HCT116 (cell line): ENCODE results near the gene LSAMP. TPM values are rescaled to one million over a fixed set of nuclear protein-coding genes. Genes with fewer than 3 reads are reported as not detected.

Experiments
- ATAC-seq: fragments of 200-7000 bp; cut with Tn5 transposase; 2 replicates; pipeline ENCODE4 v1.9.1; 2020; ENCODE audit warnings: mild to moderate bottlenecking, moderate library complexity
- BruUV-seq: library from RNA; stranded (reverse); fragments of 400-500 nt; replicated peaks from 2 replicates; lab custom pipeline; 2021; lab: Mats Ljungman, UMichigan
- CTCF ChIA-PET: fragments of 300-600 bp; sonication (Branson Sonifier 250); formaldehyde crosslinking; loops from one replicate; lab custom pipeline; 2021; ENCODE audit warnings: antibody characterized with exemption; lab: Charles Lee
- POLR2A ChIA-PET: fragments of 300-600, 350-600 bp; sonication (Branson Sonifier 250); formaldehyde crosslinking; loops from one replicate; lab custom pipeline; 2021; ENCODE audit warnings: antibody characterized with exemption; lab: Charles Lee
- RAD21 ChIA-PET, 2 experiments: fragments of 300-600 bp; sonication (Branson Sonifier 250); formaldehyde crosslinking; loops; one replicate each; lab custom pipeline; 2023; ENCODE audit warnings: low total read pairs in 2 of 2; ENCODE audit not compliant: uncharacterized antibody in 2 of 2, unreplicated experiment in 2 of 2, low non-redundant PET in 1 of 2; lab: Charles Lee
- DNase-seq: peaks from one replicate; pipeline ENCODE4 v3.0.0-alpha.2; 2010; ENCODE audit warnings: low read depth, low spot score
- H2AFZ ChIP-seq: fragments of 200-600 bp; shearing (Covaris generic), sonication (generic); 2 replicates; pipeline ENCODE4 v1.6.1; 2017; ENCODE audit warnings: low read depth, mixed run types, mixed read lengths, antibody characterized with exemption, low read length; ENCODE audit not compliant: poor library complexity, severe bottlenecking
- H3K27ac ChIP-seq: 2 replicates; pipeline ENCODE4 v1.5.1; 2012; ENCODE audit warnings: low read depth, low read length
- H3K27me3 ChIP-seq: fragments of 200-600 bp; sonication (generic); 2 replicates; pipeline ENCODE4 v1.6.1; 2016; ENCODE audit warnings: mixed run types, low read length, mixed read lengths; ENCODE audit not compliant: insufficient read depth
- H3K36me3 ChIP-seq, 2 experiments: fragments of 200-500 bp in 1 of 2; fragments of 200-600 bp in 1 of 2; sonication (Bioruptor generic) in 1 of 2; sonication (generic) in 1 of 2; 2 replicates each; pipeline versions ENCODE4 v1.5.1 to v1.6.1; 2014 to 2016; ENCODE audit warnings: low read length in 2 of 2, inconsistent platforms in 1 of 2, mixed read lengths in 1 of 2, mixed run types in 1 of 2; ENCODE audit not compliant: insufficient read depth in 2 of 2, control insufficient read depth in 1 of 2
- H3K4me1 ChIP-seq, 2 experiments: fragments of 200-600 bp in 1 of 2; sonication (generic) in 1 of 2; 2 replicates each; pipeline versions ENCODE4 v1.5.1 to v1.6.1; 2012 to 2017; ENCODE audit warnings: low read length in 2 of 2, inconsistent platforms in 1 of 2, mild to moderate bottlenecking in 1 of 2, mixed read lengths in 1 of 2, mixed run types in 1 of 2, moderate library complexity in 1 of 2; ENCODE audit not compliant: insufficient read depth in 2 of 2, control insufficient read depth in 1 of 2
- H3K4me2 ChIP-seq: fragments of 200-600 bp; sonication (generic); 2 replicates; pipeline ENCODE4 v1.6.1; 2017; ENCODE audit warnings: mixed run types, low read length, mixed read lengths
- H3K4me3 ChIP-seq, 2 experiments: fragments of 200-600 bp in 1 of 2; sonication (generic) in 1 of 2; replicated peaks in 1 of 2; 2 replicates each; pipeline ENCODE4 v1.5.1; 2011 to 2016; ENCODE audit warnings: low read length in 2 of 2, control low read depth in 1 of 2, low read depth in 1 of 2, mild to moderate bottlenecking in 1 of 2, mixed read lengths in 1 of 2, mixed run types in 1 of 2
- H3K79me2 ChIP-seq: fragments of 200-600 bp; sonication (generic); 2 replicates; pipeline ENCODE4 v1.6.1; 2017; ENCODE audit warnings: mild to moderate bottlenecking, mixed run types, low read length, moderate library complexity, mixed read lengths; ENCODE audit not compliant: insufficient read depth
- H3K9ac ChIP-seq: fragments of 200-600 bp; sonication (generic); 2 replicates; pipeline ENCODE4 v1.6.1; 2016; ENCODE audit warnings: low read length, mixed read lengths
- H3K9me2 ChIP-seq: fragments of 200-600 bp; sonication (generic), shearing (Covaris generic); 2 replicates; pipeline ENCODE4 v1.6.1; 2017; ENCODE audit warnings: mixed run types, mild to moderate bottlenecking, moderate library complexity; ENCODE audit not compliant: insufficient read depth
- H3K9me3 ChIP-seq, 2 experiments: fragments of 200-500 bp in 1 of 2; fragments of 200-600 bp in 1 of 2; sonication (Bioruptor generic) in 1 of 2; sonication (generic) in 1 of 2; 2 replicates each; pipeline ENCODE4 v1.6.1; 2014 to 2017; ENCODE audit warnings: low read length in 2 of 2, mixed read lengths in 2 of 2, inconsistent platforms in 1 of 2, low read depth in 1 of 2, mild to moderate bottlenecking in 1 of 2, mixed run types in 1 of 2, moderate library complexity in 1 of 2; ENCODE audit not compliant: control insufficient read depth in 1 of 2, insufficient read depth in 1 of 2
- H4K20me1 ChIP-seq: fragments of 200-600 bp; sonication (generic), shearing (Covaris generic); 2 replicates; pipeline ENCODE4 v1.6.1; 2017; ENCODE audit warnings: mixed run types, mild to moderate bottlenecking, moderate library complexity; ENCODE audit not compliant: insufficient read depth
- CEBPB ChIP-seq: IDR thresholded peaks from 2 replicates; pipeline ENCODE4 v1.6.1; 2012; ENCODE audit warnings: low read depth
- EGR1 ChIP-seq: IDR thresholded peaks from 2 replicates; pipeline ENCODE4 v1.6.1; 2012; ENCODE audit warnings: low read depth
- POLR2A ChIP-seq: IDR thresholded peaks from 2 replicates; pipeline ENCODE4 v1.7.0; 2011; ENCODE audit warnings: borderline replicate concordance; ENCODE audit not compliant: insufficient read depth, insufficient read length; ENCODE audit errors: extremely low read depth
- POLR2AphosphoS5 ChIP-seq: IDR thresholded peaks from 2 replicates; pipeline ENCODE4 v1.6.1; 2011; ENCODE audit warnings: mild to moderate bottlenecking, low read depth, low read length, moderate library complexity
- RAD21 ChIP-seq: IDR thresholded peaks from 2 replicates; pipeline ENCODE4 v1.6.1; 2012; ENCODE audit warnings: low read depth, mild to moderate bottlenecking
- REST ChIP-seq: IDR thresholded peaks from 2 replicates; pipeline ENCODE4 v1.6.1; 2012; ENCODE audit warnings: low read depth
- SIN3A ChIP-seq: IDR thresholded peaks from 2 replicates; pipeline ENCODE4 v1.6.1; 2012; ENCODE audit warnings: low read depth
- ZNF274 ChIP-seq: fragments of 200-500 bp; sonication (Bioruptor generic); IDR thresholded peaks from 2 replicates; pipeline ENCODE4 v1.6.1; 2014; ENCODE audit warnings: mild to moderate bottlenecking, low read depth, low read length, inconsistent platforms
- intact Hi-C: fragments of 100-400 bp; cut with micrococcal nuclease; formaldehyde crosslinking; loops from 2 replicates; pipeline ENCODE4 v1.10.0; 2022
- total RNA-seq: library from RNA; stranded (reverse); gene quantifications from one replicate; pipeline ENCODE4 v1.2.1, GENCODE V29; 2021; ENCODE audit not compliant: unreplicated experiment
- TF ChIP-seq, protein P1 (sequence below): IDR thresholded peaks from 2 replicates; pipeline ENCODE4 v1.6.1; 2012
- TF ChIP-seq, protein P2 (sequence below), 3 experiments: fragments of 200-600 bp in 1 of 3; sonication (generic) in 1 of 3; IDR thresholded peaks in 2 of 3; conservative IDR thresholded peaks in 1 of 3; 2 replicates each; pipeline ENCODE4 v1.5.1; 2012 to 2017; ENCODE audit warnings: low read depth in 2 of 3, low read length in 2 of 3, antibody characterized with exemption in 1 of 3, borderline replicate concordance in 1 of 3, control low read depth in 1 of 3, mild to moderate bottlenecking in 1 of 3, mixed read lengths in 1 of 3, mixed run types in 1 of 3, moderate library complexity in 1 of 3; ENCODE audit not compliant: insufficient read depth in 1 of 3
- TF ChIP-seq, protein P3 (sequence below): IDR thresholded peaks from 2 replicates; pipeline ENCODE4 v1.6.1; 2012

Gene LSAMP
- total RNA-seq, 1 experiment from 2014 or later, result 0.25 TPM

DNA sequence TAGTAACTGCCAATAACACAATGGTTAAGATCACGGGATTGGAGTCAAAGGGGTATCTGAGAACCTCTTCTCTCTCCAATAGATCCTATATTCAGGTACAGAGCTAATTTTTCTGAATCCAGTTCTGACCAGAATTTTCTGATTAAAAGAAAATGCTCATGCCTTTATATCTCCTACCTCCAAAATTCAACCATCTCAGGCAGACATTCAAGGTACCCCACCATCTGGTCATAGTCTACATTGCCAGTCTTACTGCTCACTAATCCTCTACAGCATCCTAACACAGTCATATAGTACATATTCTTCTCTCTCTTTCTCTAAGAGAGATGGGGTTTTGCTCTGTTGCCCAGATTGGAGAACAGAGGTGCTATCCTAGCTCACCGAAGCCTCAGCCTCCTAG is 59.1 kb downstream of the LSAMP start:
- BruUV-seq, result no TSS peak
- CTCF ChIA-PET, result no interaction called here

More for the DNA sequence above, 59.1 kb downstream of the LSAMP start:
- no peak overlapping the region for H3K27ac ChIP-seq
- H2AFZ ChIP-seq, result no peak overlapping the region
- no peak overlapping the region for H3K4me3 ChIP-seq
- no peaks in the 10 kb centered on the region for H3K79me2 ChIP-seq
- ChIA-PET POLR2A (no interaction called here), RAD21 (no interaction called here)
- DNase-seq (no peak), ATAC-seq (no peak)
- no peak overlapping the region for H3K4me2 ChIP-seq
- H3K36me3 ChIP-seq, result no peaks in the 10 kb centered on the region
- no peaks in the 10 kb centered on the region for H3K27me3 ChIP-seq
- intact Hi-C loops, result no loop called here
- H4K20me1 ChIP-seq, result no peaks in the 10 kb centered on the region
- no peak overlapping the region for H3K9ac ChIP-seq
- no peaks in the 10 kb centered on the region for H3K4me1 ChIP-seq
- H3K9me2 ChIP-seq, result no peaks in the 10 kb centered on the region
- TF ChIP-seq, protein P1, sequence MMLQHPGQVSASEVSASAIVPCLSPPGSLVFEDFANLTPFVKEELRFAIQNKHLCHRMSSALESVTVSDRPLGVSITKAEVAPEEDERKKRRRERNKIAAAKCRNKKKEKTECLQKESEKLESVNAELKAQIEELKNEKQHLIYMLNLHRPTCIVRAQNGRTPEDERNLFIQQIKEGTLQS, result no peak
- TF ChIP-seq EGR1 (no peak), POLR2A (no peak), SIN3A (no peak), CEBPB (no peak), REST (no peak), ZNF274 (no peak), RAD21 (no peak), POLR2AphosphoS5 (no peak)
- TF ChIP-seq, protein P2, sequence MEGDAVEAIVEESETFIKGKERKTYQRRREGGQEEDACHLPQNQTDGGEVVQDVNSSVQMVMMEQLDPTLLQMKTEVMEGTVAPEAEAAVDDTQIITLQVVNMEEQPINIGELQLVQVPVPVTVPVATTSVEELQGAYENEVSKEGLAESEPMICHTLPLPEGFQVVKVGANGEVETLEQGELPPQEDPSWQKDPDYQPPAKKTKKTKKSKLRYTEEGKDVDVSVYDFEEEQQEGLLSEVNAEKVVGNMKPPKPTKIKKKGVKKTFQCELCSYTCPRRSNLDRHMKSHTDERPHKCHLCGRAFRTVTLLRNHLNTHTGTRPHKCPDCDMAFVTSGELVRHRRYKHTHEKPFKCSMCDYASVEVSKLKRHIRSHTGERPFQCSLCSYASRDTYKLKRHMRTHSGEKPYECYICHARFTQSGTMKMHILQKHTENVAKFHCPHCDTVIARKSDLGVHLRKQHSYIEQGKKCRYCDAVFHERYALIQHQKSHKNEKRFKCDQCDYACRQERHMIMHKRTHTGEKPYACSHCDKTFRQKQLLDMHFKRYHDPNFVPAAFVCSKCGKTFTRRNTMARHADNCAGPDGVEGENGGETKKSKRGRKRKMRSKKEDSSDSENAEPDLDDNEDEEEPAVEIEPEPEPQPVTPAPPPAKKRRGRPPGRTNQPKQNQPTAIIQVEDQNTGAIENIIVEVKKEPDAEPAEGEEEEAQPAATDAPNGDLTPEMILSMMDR (IDR thresholded peaks at IDR 0.05 in 2 of 3, conservative IDR thresholded peaks at IDR 0.05 in 1 of 3; ENCODE audit: borderline replicate concordance in 1 of 3, insufficient read depth in 1 of 3, low read depth in 2 of 3, low read length in 2 of 3), result no peak
- TF ChIP-seq, protein P3, sequence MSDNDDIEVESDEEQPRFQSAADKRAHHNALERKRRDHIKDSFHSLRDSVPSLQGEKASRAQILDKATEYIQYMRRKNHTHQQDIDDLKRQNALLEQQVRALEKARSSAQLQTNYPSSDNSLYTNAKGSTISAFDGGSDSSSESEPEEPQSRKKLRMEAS, result no peak
- no peaks in the 10 kb centered on the region for H3K9me3 ChIP-seq
